HG02763 (cell line): ENCODE data around the gene TSPAN8.
"Not testable (repeated sequence)": the region's sequence is repeated elsewhere in the genome, so short reads cannot be mapped to it uniquely, and the experiment has no call there.

Source experiments
- ATAC-seq: cut with Tn5 transposase; IDR thresholded peaks from one replicate; pipeline ENCODE4 v1.9.1; 2021; ENCODE audit warnings: mild to moderate bottlenecking, moderate library complexity; ENCODE audit not compliant: unreplicated experiment

TSPAN8 gene

GRCh38 chr12:71157601-71158233 lies at the start of gene TSPAN8:
TSS of gene TSPAN8 (minus strand) at chr12:71157999. CDS start at chr12:71157678, 321 bp downstream.
- no peak for ATAC-seq

- ATAC-seq = no peak
Observed at GRCh38 chr12:71201136-71201679, 43.4 kb upstream of the TSPAN8 start.

DNA sequence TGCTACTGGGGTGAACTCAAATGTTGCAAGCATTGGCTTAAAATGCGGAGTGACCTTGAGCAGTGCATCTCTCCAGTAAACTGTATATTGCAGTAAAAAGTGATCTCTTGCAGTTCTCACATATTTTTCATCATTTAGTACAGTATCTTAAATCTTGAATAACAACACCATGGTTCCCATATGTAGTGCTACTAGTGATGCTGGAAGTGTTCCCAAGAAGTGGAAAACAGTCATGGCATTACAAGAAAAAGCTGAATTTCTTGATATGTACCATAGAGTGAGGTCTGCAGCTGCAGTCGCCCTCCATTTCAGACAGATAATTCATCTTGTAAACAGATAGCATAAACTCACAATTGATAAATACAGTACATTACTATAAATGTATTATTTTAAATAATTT lies 42.9 kb upstream of the TSPAN8 start:
- ATAC-seq = no peak

GRCh38 chr12:71197460-71197859 lies 39.7 kb upstream of the TSPAN8 start:
- no peak for ATAC-seq

- no peak for ATAC-seq
Observed at GRCh38 chr12:71195338-71195896, 37.6 kb upstream of the TSPAN8 start.

DNA sequence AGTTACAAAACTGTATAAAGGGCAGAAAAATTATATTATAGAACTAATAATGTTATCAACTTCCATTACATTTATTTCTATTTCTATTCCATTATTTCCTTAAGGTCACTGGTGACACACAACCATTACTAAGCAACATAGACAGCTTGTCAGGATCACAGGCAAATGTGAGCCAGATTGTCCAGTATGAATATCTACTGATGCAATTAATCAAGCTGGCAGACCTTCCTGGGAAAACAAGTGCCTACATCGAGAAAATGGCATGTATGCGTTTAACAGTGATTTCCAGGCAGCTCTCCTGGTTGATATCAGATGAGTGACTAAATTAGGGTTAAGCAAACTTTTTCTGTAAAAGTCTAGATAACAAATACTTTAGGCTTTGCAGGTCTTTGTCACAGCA lies 36.9 kb upstream of the TSPAN8 start:
- ATAC-seq = no peak

DNA sequence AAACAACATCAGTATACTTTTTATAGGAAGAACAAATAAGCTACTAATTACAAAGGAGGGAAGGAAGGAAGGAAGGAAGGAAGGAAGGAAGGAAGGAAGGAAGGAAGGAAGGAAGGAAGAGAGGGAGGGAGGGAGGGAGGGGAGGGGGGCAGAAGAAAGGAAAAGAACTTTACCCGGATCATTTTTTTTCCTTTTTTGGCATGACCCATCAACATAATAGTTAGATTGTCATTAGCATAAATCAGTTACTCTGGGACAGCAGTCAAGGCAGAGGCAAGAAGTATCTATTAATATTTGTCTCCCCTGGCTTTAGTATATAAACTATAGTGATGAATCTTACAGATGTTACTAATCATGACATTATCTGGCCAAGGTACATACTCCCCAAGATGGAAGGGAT lies 35.2 kb upstream of the TSPAN8 start:
- no peak for ATAC-seq

- ATAC-seq = no peak
Observed at GRCh38 chr12:71191509-71192196, 33.9 kb upstream of the TSPAN8 start.

DNA sequence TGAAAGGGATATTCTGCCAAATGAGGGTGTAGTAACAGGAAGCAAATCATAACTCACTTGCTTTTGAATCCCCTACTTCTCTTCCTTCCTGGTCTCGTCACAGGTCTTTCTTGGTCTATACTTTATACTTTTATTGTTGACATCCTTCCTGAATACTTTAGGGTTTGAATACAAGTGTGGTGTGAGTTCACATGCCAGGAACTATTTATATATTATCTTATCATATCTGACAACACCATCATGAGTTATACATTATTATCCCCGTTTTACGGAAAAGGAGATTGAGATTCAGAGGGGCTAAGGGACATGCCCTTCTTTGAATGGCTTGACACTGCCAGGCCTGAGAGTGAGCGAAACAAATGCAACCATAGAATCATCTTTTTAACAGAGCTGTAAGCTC lies 33.0 kb upstream of the TSPAN8 start:
- ATAC-seq = no peak

DNA sequence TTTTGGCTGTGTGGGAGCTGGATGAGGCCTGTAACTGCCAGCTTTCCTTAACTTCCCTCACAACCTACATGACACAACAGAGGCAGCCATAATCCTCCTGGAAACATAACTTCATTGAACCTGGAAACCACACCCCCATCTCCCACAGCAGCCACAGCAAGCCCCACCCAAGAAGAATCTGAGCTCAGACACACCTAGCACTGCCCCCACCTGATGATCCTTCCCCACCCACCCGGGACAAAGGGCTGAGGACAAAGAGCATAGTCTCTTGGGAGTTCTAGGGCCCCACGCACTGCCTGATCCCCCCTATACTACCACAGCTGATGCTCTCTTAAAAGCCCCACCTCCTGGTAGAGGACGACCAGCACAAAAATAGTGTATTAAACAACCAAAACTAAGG lies 29.6 kb upstream of the TSPAN8 start:
- no peak for ATAC-seq

GRCh38 chr12:71186571-71187288 lies 28.9 kb upstream of the TSPAN8 start:
- no peak for ATAC-seq

DNA sequence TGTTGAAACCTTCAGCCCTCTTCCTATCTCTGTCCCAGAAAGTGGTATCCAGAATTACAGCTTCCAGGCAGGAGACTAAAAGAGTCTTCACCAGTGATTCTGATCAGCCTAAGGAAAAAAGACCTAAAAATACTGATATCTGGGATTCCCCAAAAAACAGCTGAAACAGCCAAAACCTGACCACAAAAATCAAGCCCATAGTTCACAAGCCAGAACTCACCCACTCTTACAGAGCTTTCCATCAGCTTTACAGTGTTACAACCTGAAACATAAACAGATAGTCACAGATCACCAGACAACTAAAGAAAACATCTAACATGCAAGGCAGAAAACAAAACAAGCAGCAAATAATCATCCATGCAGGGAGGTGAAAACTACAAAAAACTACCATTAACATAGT lies 26.0 kb upstream of the TSPAN8 start:
- no peak for ATAC-seq

DNA sequence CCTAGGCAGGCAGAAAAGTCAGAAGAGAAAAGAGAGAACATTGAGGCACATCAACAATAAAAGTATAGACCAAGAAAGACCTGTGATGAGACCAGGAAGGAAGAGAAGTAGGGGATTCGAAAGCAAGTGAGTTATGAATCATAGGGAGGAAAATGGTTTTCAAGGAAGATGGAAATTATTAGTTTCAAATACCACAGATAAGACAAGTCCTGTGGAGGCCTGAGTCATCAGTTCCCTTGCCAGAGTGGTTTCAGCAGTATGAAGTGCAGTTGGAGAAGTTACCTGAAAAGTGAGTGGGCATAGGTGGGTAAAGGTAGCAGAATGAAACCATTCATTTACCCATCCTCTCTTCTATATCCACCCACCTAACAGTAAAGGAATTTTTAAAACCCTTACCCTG lies 25.2 kb upstream of the TSPAN8 start:
- no peak for ATAC-seq

GRCh38 chr12:71178162-71178561 lies 20.4 kb upstream of the TSPAN8 start:
- ATAC-seq = no peak

DNA sequence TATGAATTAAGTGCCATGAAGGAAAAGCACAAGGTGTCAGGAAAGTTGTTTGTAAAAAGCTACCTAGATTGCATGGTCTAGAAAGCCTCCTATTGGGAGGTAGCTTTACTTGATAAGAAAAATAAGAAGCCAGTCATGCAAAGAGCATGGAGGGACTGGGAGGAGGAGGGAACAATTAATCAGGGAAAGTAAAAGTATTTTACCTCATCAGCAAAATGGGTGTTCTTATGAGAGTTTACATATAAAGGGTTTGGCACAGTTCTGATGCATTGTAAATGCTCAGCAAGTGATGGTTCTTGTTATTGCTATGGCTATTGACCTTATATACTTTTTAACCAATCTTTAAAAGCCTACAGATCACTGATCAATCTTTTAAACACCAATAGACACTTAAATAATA lies 17.0 kb upstream of the TSPAN8 start:
- ATAC-seq = no peak

DNA sequence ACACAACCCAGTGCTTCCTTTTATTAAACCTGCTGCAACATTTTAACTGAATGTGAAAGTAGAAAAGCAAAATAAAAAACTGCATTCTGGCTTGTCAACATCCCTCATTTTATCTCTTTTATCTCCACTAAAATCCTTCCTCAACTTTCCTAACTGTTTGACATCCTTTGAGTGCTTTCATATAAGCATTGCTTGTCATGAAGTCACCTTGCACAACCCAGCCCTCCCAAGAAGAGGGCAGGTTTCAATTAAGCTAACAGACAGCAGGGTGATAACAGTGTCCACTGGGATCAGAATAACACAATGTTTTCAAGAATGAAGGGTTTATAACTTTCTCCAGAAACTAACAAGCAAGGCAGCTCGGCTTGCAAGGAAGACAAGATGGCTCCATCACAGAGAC lies 16.3 kb upstream of the TSPAN8 start:
- ATAC-seq = no peak

- ATAC-seq = no peak
Observed at GRCh38 chr12:71170456-71170855, 12.7 kb upstream of the TSPAN8 start.

- no peak for ATAC-seq
Observed at GRCh38 chr12:71169286-71169685, 11.5 kb upstream of the TSPAN8 start.

GRCh38 chr12:71166862-71167496 lies 9.2 kb upstream of the TSPAN8 start:
- ATAC-seq = no peak

- ATAC-seq = no peak
Observed at GRCh38 chr12:71166280-71166679, 8.5 kb upstream of the TSPAN8 start.

GRCh38 chr12:71165780-71166179 lies 8.0 kb upstream of the TSPAN8 start:
- ATAC-seq = not testable (repeated sequence)
